ENCODE results near the gene DGKH.
"Not testable (repeated sequence)": the region's sequence is repeated elsewhere in the genome, so short reads cannot be mapped to it uniquely, and the experiment has no call there.

Gene DGKH

DNA sequence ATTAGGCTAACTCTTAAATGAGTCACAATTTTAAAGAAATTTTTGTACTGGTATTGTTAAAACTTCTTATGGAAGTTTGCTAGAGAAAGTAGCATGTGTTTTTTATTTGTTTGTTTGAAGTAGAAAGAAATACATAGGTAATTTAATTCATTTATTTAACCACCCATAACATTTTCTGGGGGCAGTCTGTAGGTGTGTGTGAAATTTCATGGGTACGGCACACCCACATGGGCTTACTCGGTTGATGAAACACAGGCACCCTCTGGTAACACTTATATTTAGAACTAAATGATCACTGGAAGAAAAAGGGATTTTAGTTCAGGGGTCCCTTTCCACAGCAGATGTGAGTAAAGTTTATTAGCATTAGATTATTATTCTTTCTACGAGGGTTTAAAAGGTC is 88.1 kb downstream of the DGKH start:
- ATAC-seq (ENCODE audit: low read depth): no peak
- Histone ChIP-seq H3K4me1 (ENCODE audit: insufficient read depth, poor library complexity, severe bottlenecking) (peaks cover 10% of the 10 kb centered on the region), H3K4me3 (ENCODE audit: severe bottlenecking) (no peak overlapping the region), H3K27ac (ENCODE audit: poor library complexity, severe bottlenecking) (no peak overlapping the region), H3K9me3 (ENCODE audit: severe bottlenecking) (no peaks in the 10 kb centered on the region), H3K36me3 (ENCODE audit: low read depth) (peaks cover 11% of the 10 kb centered on the region), H3K27me3 (ENCODE audit: insufficient read depth, poor library complexity, severe bottlenecking) (no peaks in the 10 kb centered on the region)
- TF ChIP-seq CTCF (IDR thresholded peaks at IDR 0.05; ENCODE audit: poor library complexity, severe bottlenecking): no peak
- no peak for DNase-seq (ENCODE audit: low spot score)

DNA sequence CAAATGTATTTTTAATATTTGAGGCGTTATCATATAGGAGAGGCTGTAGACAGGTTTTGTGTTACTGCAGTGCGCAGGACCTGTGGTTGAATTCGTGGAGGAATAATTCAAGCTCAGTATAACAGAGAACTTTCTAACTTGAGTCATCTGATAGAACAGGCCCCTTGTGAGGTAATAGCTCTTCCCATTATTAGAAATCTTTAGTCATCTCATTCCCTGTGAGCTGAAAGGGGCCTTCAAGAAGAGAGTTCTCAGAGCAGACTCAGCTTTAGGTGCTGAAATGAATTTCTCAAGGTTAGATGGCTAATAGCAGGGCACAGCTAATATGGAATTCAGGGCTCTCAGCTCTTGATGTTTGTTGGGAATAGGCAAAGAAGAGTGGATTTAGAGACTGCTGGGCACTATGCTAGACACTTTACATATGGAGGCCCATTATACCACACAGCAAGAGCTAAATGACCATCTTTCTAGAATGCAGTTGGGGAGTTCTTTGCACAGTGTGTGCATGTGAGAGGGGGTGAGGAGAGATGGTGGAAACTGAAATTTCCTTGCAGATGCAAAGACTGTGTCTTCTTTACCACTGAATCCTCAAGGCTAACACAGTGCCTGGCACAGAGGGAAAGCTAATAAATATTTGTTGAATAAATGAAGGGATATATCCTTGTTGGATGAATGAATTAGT is 89.5 kb downstream of the DGKH start:
- H3K27me3 ChIP-seq (ENCODE audit: insufficient read depth, poor library complexity, severe bottlenecking): no peaks in the 10 kb centered on the region
- no peak for TF ChIP-seq CTCF (IDR thresholded peaks at IDR 0.05; ENCODE audit: poor library complexity, severe bottlenecking)
- no peak overlapping the region for H3K27ac ChIP-seq (ENCODE audit: poor library complexity, severe bottlenecking)
- DNase-seq (ENCODE audit: low spot score): no peak
- ATAC-seq (ENCODE audit: low read depth): peak; percentile 33; the same call in 1 of the 3 replicates
- H3K4me1 ChIP-seq (ENCODE audit: insufficient read depth, poor library complexity, severe bottlenecking): peaks cover 10% of the 10 kb centered on the region
- no peak overlapping the region for H3K4me3 ChIP-seq (ENCODE audit: severe bottlenecking)
- H3K9me3 ChIP-seq (ENCODE audit: severe bottlenecking): no peaks in the 10 kb centered on the region
- H3K36me3 ChIP-seq (ENCODE audit: low read depth): peaks cover 11% of the 10 kb centered on the region

GRCh38 chr13:42140494-42140893 is 92.0 kb downstream of the DGKH start:
- DNase-seq (ENCODE audit: low spot score) (no peak), ATAC-seq (ENCODE audit: low read depth) (no peak)
- H3K27me3 ChIP-seq (ENCODE audit: insufficient read depth, poor library complexity, severe bottlenecking): no peaks in the 10 kb centered on the region
- no peaks in the 10 kb centered on the region for H3K9me3 ChIP-seq (ENCODE audit: severe bottlenecking)
- no peak for TF ChIP-seq CTCF (IDR thresholded peaks at IDR 0.05; ENCODE audit: poor library complexity, severe bottlenecking)
- H3K36me3 ChIP-seq (ENCODE audit: low read depth): peaks cover 11% of the 10 kb centered on the region
- H3K4me3 ChIP-seq (ENCODE audit: severe bottlenecking): no peak overlapping the region
- no peaks in the 10 kb centered on the region for H3K4me1 ChIP-seq (ENCODE audit: insufficient read depth, poor library complexity, severe bottlenecking)
- H3K27ac ChIP-seq (ENCODE audit: poor library complexity, severe bottlenecking): no peak overlapping the region

DNA sequence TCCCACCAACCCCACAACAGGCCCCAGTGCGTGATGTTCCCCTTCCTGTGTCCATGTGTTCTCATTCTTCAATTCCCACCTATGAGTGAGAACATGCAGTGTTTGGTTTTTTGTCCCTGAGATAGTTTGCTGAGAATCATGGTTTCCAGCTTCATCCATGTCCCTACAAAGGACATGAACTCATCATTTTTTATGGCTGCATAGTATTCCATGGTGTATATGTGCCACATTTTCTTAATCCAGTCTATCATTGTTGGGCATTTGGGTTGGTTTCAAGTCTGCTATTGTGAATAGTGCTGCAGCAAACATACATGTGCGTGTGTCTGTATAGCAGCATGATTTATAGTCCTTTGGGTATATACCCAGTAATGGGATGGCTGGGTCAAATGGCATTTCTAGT is 92.6 kb downstream of the DGKH start:
- not testable (repeated sequence) for ATAC-seq (ENCODE audit: low read depth); H3K4me1 ChIP-seq (ENCODE audit: insufficient read depth, poor library complexity, severe bottlenecking)
- peaks cover 11% of the 10 kb centered on the region for H3K36me3 ChIP-seq (ENCODE audit: low read depth)

DNA sequence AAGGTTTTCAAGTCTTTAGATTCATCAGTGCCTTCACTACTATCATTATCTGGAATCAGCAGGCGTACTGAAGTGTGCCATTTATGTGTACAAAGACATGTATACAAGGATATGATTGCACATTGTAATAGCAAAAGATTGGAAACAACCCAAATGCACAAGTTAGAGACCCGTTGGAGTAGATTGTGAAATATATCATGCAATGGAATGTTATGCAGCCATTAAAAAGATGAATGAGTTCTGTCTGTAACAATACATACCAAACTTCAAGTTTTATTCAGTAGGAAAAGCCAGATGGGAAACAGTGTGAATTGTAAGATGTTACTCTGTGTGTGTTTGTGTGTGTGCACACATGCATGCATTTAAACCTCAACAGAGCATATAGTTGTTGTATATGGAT is 97.9 kb downstream of the DGKH start:
- Histone ChIP-seq H3K27me3 (ENCODE audit: insufficient read depth, poor library complexity, severe bottlenecking) (no peaks in the 10 kb centered on the region), H3K27ac (ENCODE audit: poor library complexity, severe bottlenecking) (no peak overlapping the region), H3K9me3 (ENCODE audit: severe bottlenecking) (no peaks in the 10 kb centered on the region), H3K4me1 (ENCODE audit: insufficient read depth, poor library complexity, severe bottlenecking) (no peaks in the 10 kb centered on the region), H3K4me3 (ENCODE audit: severe bottlenecking) (no peak overlapping the region), H3K36me3 (ENCODE audit: low read depth) (peaks cover 3% of the 10 kb centered on the region; the same call in 1 of the 2 replicates)
- TF ChIP-seq CTCF (IDR thresholded peaks at IDR 0.05; ENCODE audit: poor library complexity, severe bottlenecking): no peak
- ATAC-seq (ENCODE audit: low read depth) (no peak), DNase-seq (ENCODE audit: low spot score) (no peak)

More for the DNA sequence above, 92.6 kb downstream of the DGKH start:
- H3K27ac ChIP-seq (ENCODE audit: poor library complexity, severe bottlenecking); H3K9me3 ChIP-seq (ENCODE audit: severe bottlenecking); DNase-seq (ENCODE audit: low spot score); H3K27me3 ChIP-seq (ENCODE audit: insufficient read depth, poor library complexity, severe bottlenecking); H3K4me3 ChIP-seq (ENCODE audit: severe bottlenecking): not testable (repeated sequence)

All from RWPE2 (cell line).